NCI-H1417 treated with DMSO at 0.1 percent for 48 hours (cell line): Measurements from ENCODE around the gene ST7.
A peak's percentile ranks its signal among the peaks of the same experiment; 100 is the strongest.

Experiments
- DNase-seq: peaks from one replicate; lab custom pipeline; 2025; lab: John Stamatoyannopoulos, UW

Gene ST7

GRCh38 chr7:117008886-117009531 lies 55.7 kb downstream of the ST7 start:
- no peak for DNase-seq

- no peak for DNase-seq
Measured at GRCh38 chr7:117009705-117010361, 56.5 kb downstream of the ST7 start.

- DNase-seq = no peak
Measured at GRCh38 chr7:117010375-117011133, 57.3 kb downstream of the ST7 start.

GRCh38 chr7:117011419-117012260 lies 58.3 kb downstream of the ST7 start:
- no peak for DNase-seq

- no peak for DNase-seq
Measured at GRCh38 chr7:117012284-117012683, 59.0 kb downstream of the ST7 start.

GRCh38 chr7:117012696-117013095 lies 59.4 kb downstream of the ST7 start:
- no peak for DNase-seq

GRCh38 chr7:117014099-117014656 lies 60.9 kb downstream of the ST7 start:
- no peak for DNase-seq

GRCh38 chr7:117014673-117015133 lies 61.4 kb downstream of the ST7 start:
- DNase-seq = no peak

GRCh38 chr7:117015258-117016184 lies 62.2 kb downstream of the ST7 start:
- no peak for DNase-seq

GRCh38 chr7:117017017-117017451 lies 63.7 kb downstream of the ST7 start:
- no peak for DNase-seq

GRCh38 chr7:117017702-117018266 lies 64.5 kb downstream of the ST7 start:
- no peak for DNase-seq

GRCh38 chr7:117018713-117019112 lies 65.4 kb downstream of the ST7 start:
- no peak for DNase-seq

- no peak for DNase-seq
Measured at GRCh38 chr7:117019287-117019686, 66.0 kb downstream of the ST7 start.

- peak; percentile 89 for DNase-seq
Measured at GRCh38 chr7:117019786-117020590, 66.7 kb downstream of the ST7 start.

GRCh38 chr7:117020591-117020973 lies 67.3 kb downstream of the ST7 start:
- DNase-seq = no peak

- DNase-seq = no peak
Measured at GRCh38 chr7:117021366-117021765, 68.1 kb downstream of the ST7 start.

- DNase-seq = no peak
Measured at GRCh38 chr7:117021986-117022385, 68.7 kb downstream of the ST7 start.

GRCh38 chr7:117023325-117023854 lies 70.1 kb downstream of the ST7 start:
- no peak for DNase-seq

GRCh38 chr7:117024811-117025210 lies 71.5 kb downstream of the ST7 start:
- DNase-seq = no peak
